HG03457 (cell line): Measurements from ENCODE around the gene NCOA4.
"Not testable (repeated sequence)": the region's sequence is repeated elsewhere in the genome, so short reads cannot be mapped to it uniquely, and the experiment has no call there.

Experiments
- ATAC-seq: cut with Tn5 transposase; IDR thresholded peaks from one replicate; pipeline ENCODE4 v1.9.1; 2021; ENCODE audit warnings: moderate number of reproducible peaks; ENCODE audit not compliant: unreplicated experiment

The NCOA4 gene

DNA sequence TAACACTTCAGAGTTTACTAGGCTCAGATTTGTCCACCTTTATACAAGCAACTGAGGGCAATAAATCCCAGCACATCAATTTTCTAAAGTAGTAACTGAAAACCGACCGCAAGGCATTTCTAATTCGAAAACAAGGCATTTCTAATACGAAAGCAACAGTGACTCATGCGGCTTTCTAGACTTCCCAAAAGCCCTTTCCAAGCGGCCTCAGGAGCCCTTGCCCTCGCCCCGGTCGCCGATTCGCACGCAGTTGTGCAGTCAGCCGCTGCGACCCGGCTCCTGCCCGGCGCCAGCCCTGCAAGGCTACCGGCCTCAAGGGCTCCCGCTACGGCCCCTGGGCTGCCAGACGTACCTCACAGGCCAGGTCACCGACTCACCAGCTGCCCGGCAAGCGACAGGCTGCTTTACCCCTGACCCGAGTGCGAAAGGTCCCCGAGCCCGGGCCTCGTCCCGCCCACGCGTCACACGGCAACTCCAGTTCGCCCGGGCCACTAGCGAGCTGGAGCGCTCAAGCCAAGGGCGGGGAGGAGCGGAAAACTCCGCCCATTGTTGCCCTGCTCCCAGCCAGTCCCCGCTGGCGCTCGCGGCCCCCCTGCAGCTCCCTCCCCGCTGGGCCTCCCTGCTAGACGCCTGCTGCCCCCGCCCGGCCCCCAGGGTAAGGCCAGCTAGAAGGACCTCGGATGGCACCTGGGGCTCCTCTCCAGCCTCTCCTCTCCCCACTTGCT, 7.3 kb downstream of the NCOA4 start:
- ATAC-seq, result peak; percentile 89

DNA sequence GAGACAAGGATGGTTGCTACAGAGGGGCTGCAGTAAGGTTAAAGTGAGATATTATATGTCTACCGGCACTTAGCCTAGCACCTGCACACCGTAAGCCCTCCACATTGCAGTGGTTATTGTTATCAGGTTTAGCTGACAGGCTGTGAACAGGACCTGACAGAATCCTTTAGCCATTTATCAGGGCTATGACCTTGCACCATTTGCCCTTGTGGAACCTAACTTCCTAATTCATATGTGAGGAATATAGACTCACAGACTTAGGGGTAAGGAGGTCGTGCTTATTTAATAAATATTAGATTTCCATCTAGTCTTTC, 10.1 kb downstream of the NCOA4 start:
- no peak for ATAC-seq

GRCh38 chr10:46019569-46020343, 10.7 kb downstream of the NCOA4 start:
- no peak for ATAC-seq

DNA sequence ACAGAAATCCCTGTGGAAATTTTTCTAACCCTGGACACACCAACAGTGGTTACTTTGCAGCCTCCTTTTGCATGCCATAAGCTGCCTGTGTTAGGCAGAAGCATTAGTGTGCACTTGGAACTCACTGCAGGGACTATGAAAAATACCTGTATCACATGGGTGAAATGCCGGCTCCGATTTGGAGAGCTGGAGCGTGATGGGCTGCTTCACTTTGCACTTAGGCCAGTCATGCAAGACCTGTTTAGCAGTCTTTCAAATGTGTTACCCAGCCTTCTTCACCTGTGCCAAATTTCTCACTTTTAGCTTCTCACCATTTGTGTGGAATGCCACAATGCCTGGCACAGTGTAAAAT, 11.3 kb downstream of the NCOA4 start:
- no peak for ATAC-seq

- no peak for ATAC-seq
Observed at GRCh38 chr10:46018453-46019176, 11.8 kb downstream of the NCOA4 start.

DNA sequence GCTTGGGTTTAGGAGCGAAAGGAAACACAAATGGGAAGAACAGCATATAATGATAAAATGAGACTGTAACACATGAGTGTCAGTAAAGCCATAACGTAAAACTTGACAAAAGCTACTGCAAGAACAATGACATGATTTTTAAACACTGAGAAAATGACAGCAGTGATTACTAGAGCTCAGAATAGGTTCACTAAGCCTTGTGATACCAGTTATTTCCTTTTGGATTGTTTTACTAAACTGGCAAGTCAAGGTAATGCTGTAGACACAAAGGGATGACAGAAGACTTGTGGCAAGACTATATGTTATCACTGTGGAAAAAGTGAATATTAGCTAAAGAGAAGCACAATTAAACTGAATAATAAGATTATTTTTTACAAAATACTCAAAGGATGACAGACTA, 12.7 kb downstream of the NCOA4 start:
- ATAC-seq, result no peak

- no peak for ATAC-seq
Observed at GRCh38 chr10:46016811-46017210, 13.6 kb downstream of the NCOA4 start.

DNA sequence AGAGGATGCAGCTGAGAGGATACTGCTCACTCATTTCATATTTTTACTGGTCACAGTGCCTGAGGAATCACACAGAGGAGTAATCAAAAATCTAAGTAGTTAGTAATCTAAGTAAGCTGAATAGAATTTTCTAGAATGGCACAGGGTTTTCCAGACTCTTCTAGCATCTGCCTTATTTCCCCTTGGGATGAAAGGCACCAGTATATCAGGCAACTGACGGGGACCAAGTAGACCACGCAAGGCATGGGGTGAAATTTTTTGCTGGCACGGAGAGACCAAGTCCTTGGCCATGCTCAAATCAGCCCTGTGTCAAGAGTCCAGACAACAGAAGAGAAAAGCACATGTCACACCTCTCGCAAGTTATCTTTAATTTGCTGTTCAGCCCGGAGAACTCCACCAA, 14.2 kb downstream of the NCOA4 start:
- ATAC-seq, result no peak

GRCh38 chr10:46014683-46015405, 15.6 kb downstream of the NCOA4 start:
- ATAC-seq, result no peak

GRCh38 chr10:46014206-46014605, 16.2 kb downstream of the NCOA4 start:
- no peak for ATAC-seq

DNA sequence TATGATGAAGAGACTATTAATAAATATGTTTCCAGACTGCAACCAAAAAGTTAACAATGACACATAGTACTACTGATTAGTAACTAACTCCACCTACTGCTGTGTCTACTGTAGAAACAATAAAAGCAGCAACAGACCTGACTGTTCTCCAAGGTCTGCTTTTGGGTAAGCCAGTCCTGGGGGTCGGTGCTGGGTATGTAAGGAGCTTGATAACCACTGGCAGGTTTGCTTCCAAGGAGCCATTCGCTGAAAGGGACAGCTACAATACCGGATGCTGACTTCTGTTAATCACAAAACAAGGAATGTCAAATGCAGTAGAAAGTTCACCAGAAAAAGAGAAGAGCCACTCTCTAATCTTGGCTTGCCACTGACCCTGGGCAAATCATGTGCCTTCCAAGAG, 17.7 kb downstream of the NCOA4 start:
- ATAC-seq, result no peak

GRCh38 chr10:46006219-46006618, 24.2 kb downstream of the NCOA4 start:
- ATAC-seq, result no peak

DNA sequence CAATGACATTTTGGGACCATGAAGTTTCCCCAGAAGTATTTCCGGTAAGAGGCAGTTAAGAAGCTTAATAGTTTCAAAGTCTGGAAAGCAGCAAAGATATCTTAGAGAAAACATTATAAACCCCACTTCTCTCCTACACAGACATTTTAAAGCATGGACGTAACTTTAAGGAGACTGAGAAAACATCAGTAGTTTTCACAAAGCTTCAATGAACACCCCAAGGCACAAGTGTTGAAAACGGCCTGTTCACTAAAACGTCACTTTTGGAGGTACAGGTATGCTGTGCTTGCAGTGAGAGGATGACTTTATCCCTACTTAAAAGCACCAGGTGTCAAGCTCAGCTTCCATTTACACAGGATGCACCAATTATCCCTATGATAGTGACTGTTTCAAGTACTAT, 25.0 kb downstream of the NCOA4 start:
- ATAC-seq, result no peak

DNA sequence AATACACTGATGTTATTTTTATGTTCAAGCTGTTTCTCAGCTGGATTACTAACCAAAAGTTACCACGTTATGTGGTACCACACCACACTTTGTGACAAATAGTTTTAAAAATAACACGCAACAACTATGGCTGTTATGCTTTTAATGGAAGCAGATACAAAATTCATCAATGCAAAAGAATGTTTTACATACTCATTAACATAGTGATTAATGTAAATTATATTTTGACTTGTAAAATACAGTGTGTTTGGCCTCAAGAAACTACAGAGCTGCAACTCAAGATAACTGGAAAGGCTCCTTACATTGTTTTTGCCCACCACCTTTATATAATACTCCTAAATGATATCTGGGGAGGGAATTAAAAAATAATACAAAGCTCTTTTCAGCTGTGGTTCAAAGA, 25.5 kb downstream of the NCOA4 start:
- ATAC-seq, result no peak

DNA sequence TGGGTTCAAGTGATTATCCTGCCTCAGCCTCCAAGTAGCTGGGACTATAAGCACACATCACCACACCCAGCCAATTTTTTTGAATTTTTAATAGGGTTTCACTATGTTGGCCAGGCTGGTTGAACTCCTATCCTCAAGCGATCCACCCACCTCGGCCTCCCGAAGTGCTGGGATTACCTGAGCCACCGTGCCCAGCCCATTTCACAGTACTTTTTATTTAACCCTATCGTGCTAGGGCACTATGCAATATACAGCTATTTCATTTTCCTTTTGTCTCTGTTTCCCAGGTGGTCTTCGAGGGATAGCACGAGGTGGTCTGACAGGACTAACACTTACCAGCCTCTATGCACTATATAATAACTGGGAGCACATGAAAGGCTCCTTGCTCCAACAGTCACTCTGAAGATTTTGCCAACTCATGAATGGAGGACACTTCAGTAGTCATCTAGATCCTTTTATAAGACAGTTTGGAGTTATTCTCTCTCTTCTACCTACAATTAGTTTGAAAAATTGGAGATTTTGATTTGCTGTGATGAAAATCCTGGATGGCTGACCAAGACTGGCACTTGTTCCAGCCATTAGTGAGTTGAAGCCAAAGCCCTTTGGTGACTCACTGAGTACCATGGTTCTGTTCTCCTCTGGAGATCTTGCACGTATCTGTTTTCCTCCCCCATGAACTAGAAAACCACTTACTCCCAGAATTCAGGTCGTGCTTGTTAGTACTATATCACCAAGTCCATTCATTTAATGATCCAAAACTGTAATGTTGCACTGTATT, 27.3 kb downstream of the NCOA4 start:
- ATAC-seq, result no peak

DNA sequence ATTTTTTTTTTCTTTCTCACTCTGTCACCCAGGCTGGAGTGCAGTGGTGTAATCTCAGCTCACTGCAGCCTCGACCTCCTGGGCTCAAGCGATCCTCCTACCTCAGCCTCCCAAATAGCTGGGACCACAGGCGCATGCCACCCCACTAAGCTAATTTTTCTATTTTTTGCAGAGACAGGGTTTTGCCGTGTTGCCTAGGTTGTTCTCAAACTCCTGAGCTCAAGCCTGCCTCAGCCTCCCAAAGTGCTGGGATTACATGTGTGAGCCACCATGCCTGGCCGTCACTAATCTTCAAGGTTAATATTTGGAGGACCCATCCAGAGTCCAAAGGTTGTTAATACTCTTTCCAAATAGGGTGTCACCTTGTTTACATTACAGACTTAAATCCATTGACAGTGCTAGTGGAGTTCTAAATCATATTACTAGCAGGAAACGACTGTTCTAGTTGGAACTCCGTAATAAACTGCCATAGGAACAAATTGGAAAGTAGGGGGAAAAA, 28.2 kb downstream of the NCOA4 start:
- ATAC-seq, result not testable (repeated sequence)

DNA sequence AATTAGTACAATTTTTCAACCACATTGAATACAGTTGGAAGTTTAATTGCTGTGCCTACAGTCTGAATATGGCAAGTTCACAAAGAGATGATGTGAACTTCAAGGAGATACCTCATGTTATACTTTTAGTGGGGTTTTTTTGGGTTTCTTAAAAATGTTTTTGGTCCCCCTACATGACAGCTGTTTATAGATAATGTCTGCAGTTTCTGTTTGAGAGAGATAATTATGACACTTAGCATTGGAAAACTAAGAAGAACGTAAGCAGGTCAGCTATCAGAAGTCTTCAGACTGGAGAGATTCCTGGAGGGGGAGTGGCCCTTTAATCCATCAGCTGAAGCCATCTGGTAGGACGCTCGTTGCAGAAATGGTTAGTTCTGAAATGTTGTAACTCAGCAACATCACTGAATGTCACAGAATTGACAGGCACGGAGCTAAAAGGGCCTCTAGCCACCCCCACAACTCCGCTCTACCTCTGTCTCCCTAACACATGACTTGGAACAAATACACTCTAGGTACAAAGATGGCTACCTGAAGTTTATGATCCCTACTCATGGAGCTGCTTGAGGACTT, 29.2 kb downstream of the NCOA4 start:
- ATAC-seq, result no peak

DNA sequence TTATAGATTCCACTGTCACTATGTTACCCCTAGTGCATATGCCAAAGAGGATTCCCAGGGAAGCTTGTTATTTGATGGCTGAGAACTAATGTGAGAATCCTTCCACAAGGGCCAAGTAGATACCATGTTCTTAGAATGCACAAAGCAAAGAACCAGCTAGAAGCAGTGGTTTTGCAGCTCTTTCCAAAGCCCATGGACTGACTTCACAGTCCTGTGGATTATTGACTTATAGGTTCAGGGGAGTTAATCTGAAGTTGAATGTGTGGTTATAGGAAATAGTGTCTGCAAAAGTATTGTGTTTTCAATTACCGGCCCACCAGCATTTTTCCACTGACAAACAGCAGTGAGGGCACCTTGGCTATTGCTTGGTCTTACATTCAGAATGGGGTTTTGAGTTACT, 29.9 kb downstream of the NCOA4 start:
- ATAC-seq, result no peak

GRCh38 chr10:45999955-46000354, 30.5 kb downstream of the NCOA4 start:
- ATAC-seq, result not testable (repeated sequence)
